ENCODE measurements around the gene ATP5PD.
"Not testable (repeated sequence)": the region's sequence is repeated elsewhere in the genome, so short reads cannot be mapped to it uniquely, and the experiment has no call there.

ATP5PD gene

GRCh38 chr17:75074532-75074931 lies 27.8 kb upstream of the ATP5PD start:
- TF ChIP-seq ZFX (IDR thresholded peaks at IDR 0.05; ENCODE audit: borderline replicate concordance) = no peak
- no peak for TF ChIP-seq CTCF (IDR thresholded peaks at IDR 0.05)
- no peak overlapping the region for H3K27ac ChIP-seq

- no peak overlapping the region for H3K27ac ChIP-seq
- TF ChIP-seq ZFX (IDR thresholded peaks at IDR 0.05; ENCODE audit: borderline replicate concordance) (no peak), CTCF (IDR thresholded peaks at IDR 0.05) (no peak)
Measured at GRCh38 chr17:75073618-75074047, 26.9 kb upstream of the ATP5PD start.

DNA sequence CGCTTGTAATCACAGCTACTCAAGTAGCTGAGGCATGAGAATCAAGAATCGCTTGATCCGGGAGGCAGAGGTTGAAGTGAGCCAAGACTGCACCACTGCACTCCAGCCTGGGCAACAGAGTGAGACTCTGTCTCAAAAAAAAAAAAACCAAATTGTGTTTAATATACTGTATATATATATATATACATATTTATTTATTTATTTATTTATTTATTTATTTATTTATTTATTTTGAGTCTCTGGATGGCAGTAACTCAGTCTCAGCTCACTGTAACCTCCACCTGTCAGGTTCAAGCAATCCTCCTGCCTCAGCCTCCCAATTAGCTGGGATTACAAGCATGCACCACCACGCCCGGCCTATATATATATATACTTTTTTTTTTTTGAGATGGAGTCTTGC lies 26.1 kb upstream of the ATP5PD start:
- not testable (repeated sequence) for H3K27ac ChIP-seq

DNA sequence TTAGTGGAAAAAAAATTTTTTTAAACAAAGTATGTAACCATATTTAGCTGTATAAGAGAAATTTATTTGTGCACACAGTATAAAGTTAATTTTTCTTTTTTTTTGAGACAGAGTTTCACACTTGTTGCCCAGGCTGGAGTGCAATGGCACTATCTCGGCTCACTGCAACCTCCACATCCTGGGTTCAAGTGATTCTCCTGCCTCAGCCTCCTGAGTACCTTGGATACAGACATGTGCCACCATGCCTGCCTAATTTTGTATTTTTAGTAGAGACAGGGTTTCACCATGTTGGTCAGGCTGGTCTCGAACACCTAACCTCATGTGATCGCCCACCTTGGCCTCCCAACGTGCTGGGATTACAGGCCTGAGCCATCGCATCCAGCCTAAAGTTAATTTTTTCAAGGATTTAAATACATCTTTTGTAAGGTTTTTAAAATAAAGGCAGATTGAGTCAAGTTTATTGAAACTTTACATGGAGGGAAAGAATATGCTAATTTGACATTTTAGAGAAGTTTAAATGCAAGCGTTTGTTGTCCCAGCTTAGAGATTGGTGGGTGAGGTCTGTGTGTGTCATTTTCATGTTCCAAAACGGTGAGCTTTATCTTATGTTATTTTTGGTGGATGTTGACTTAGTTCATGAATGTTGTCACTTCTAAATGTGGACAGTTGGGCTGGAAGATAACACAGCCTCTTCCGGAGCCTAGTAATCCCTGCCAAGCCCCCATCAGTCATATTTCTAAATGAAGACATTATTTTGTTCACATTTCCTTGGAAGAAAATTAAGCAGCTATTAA lies 24.9 kb upstream of the ATP5PD start:
- not testable (repeated sequence) for H3K27ac ChIP-seq

DNA sequence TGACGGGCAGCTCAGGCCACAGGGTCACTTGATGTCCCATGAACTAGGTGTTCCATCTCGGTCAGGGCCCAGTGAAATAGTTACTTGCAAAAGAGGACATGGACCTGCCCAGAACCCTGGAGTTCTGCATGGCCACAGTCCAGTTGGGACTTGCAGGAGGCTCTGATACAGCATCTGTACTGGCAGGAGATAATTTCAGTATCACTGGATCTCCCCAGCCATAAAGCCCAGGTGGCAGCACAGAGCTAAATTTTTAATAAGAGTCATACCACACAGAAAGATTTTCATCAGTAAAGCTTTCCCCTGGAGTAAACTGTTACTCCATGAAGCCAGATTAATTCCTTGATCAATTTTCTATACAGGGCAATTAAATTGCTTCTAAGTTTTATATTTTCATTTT lies 23.0 kb upstream of the ATP5PD start:
- H3K27ac ChIP-seq = no peak overlapping the region
- no peak for TF ChIP-seq CTCF (IDR thresholded peaks at IDR 0.05)
- no peak for TF ChIP-seq ZFX (IDR thresholded peaks at IDR 0.05; ENCODE audit: borderline replicate concordance)

- no peak for TF ChIP-seq CTCF (IDR thresholded peaks at IDR 0.05)
- TF ChIP-seq ZFX (IDR thresholded peaks at IDR 0.05; ENCODE audit: borderline replicate concordance) = no peak
- no peak overlapping the region for H3K27ac ChIP-seq
Measured at GRCh38 chr17:75068750-75069149, 22.0 kb upstream of the ATP5PD start.

GRCh38 chr17:75067856-75068255 lies 21.1 kb upstream of the ATP5PD start:
- H3K27ac ChIP-seq = no peak overlapping the region
- TF ChIP-seq ZFX (IDR thresholded peaks at IDR 0.05; ENCODE audit: borderline replicate concordance) = no peak
- TF ChIP-seq CTCF (IDR thresholded peaks at IDR 0.05) = no peak

- TF ChIP-seq ZFX (IDR thresholded peaks at IDR 0.05; ENCODE audit: borderline replicate concordance) (no peak), CTCF (IDR thresholded peaks at IDR 0.05) (no peak)
- H3K27ac ChIP-seq = no peak overlapping the region
Measured at GRCh38 chr17:75065562-75066151, 18.9 kb upstream of the ATP5PD start.
